B cell (primary cell): ENCODE measurements around the gene SCFD2. TPM values are rescaled to one million over a fixed set of nuclear protein-coding genes. Genes with fewer than 3 reads are reported as not detected.

Source experiments
- ATAC-seq: fragments of 200-7000 bp; cut with Tn5 transposase; one replicate; pipeline ENCODE4 v1.10.0; 2021; ENCODE audit warnings: low read depth, mild to moderate bottlenecking, moderate number of reproducible peaks, moderate library complexity
- CTCF ChIA-PET: fragments of 350-600 bp; sonication (Branson Sonifier 250); formaldehyde crosslinking; loops from one replicate; lab custom pipeline; 2021; ENCODE audit warnings: antibody characterized with exemption, inconsistent platforms; lab: Charles Lee
- POLR2A ChIA-PET: fragments of 350-600 bp; sonication (Branson Sonifier 250); formaldehyde crosslinking; loops from one replicate; lab custom pipeline; 2021; ENCODE audit warnings: antibody characterized with exemption; lab: Charles Lee
- DNase-seq: peaks from one replicate; pipeline ENCODE4 v3.0.0; 2013
- H2AFZ ChIP-seq: 2 replicates; pipeline ENCODE4 v1.6.1; 2012; ENCODE audit warnings: mild to moderate bottlenecking, low read depth, low read length; ENCODE audit not compliant: insufficient read depth, poor library complexity, severe bottlenecking
- H3K27ac ChIP-seq, 2 donors: 1 replicate in 1 of 2; 2 replicates in 1 of 2; pipeline ENCODE4 v1.5.1; 2012 to 2013; ENCODE audit warnings: low read length in 2 of 2, mild to moderate bottlenecking in 2 of 2, moderate library complexity in 1 of 2
- H3K27me3 ChIP-seq, 4 experiments: fragments of 200-600 bp in 1 of 4; sonication (generic) in 1 of 4; replicated peaks in 1 of 4; 1 replicate in 2 of 4; 2 replicates in 2 of 4; pipeline versions ENCODE4 v1.6.1 to v1.7.0; 2013 to 2016; ENCODE audit warnings: low read length in 3 of 4, mild to moderate bottlenecking in 2 of 4, mixed read lengths in 1 of 4, moderate library complexity in 1 of 4; ENCODE audit not compliant: insufficient read depth in 4 of 4, control insufficient read depth in 3 of 4; ENCODE audit errors: control extremely low read depth in 1 of 4
- H3K36me3 ChIP-seq, 2 experiments: replicated peaks in 1 of 2; 1 replicate in 1 of 2; 2 replicates in 1 of 2; pipeline versions ENCODE4 v1.6.1 to v1.7.1; 2013; ENCODE audit warnings: low read length in 1 of 2; ENCODE audit not compliant: insufficient read depth in 2 of 2, control insufficient read depth in 1 of 2; ENCODE audit errors: control extremely low read depth in 1 of 2, extremely low read depth in 1 of 2
- H3K4me1 ChIP-seq, 2 donors: fragments of 200-600 bp in 1 of 2; sonication (generic) in 1 of 2; 1 replicate in 1 of 2; 2 replicates in 1 of 2; pipeline versions ENCODE4 v1.5.1 to v1.6.1; 2013 to 2017; ENCODE audit warnings: low read length in 2 of 2; ENCODE audit not compliant: control insufficient read depth in 2 of 2, insufficient read depth in 2 of 2
- H3K4me2 ChIP-seq: replicated peaks from 2 replicates; pipeline ENCODE3; 2012; ENCODE audit warnings: mild to moderate bottlenecking, low read depth, low read length; ENCODE audit not compliant: poor library complexity, severe bottlenecking
- H3K4me3 ChIP-seq, 5 experiments: fragments of 200-600 bp in 1 of 5; sonication (generic) in 1 of 5; 1 replicate in 3 of 5; 2 replicates in 2 of 5; pipeline versions ENCODE4 v1.5.1 to v1.7.0; 2011 to 2016; ENCODE audit warnings: low read length in 4 of 5, mild to moderate bottlenecking in 4 of 5, low read depth in 2 of 5, control low read depth in 1 of 5, moderate library complexity in 1 of 5; ENCODE audit not compliant: insufficient read depth in 1 of 5; ENCODE audit errors: control extremely low read depth in 1 of 5, extremely low read depth in 1 of 5
- H3K79me2 ChIP-seq: fragments of 200-600 bp; sonication (generic); one replicate; pipeline ENCODE4 v1.6.0; 2016; ENCODE audit warnings: low read length; ENCODE audit not compliant: control insufficient read depth, insufficient read depth
- H3K9ac ChIP-seq: fragments of 200-600 bp; sonication (generic); 2 replicates; pipeline ENCODE4 v1.6.1; 2017; ENCODE audit warnings: mild to moderate bottlenecking, low read length, moderate library complexity
- H3K9me3 ChIP-seq, 3 donors: one replicate each; pipeline versions ENCODE4 v1.6.1 to v1.7.1; 2013; ENCODE audit warnings: low read length in 2 of 3; ENCODE audit not compliant: control insufficient read depth in 2 of 3, insufficient read depth in 1 of 3; ENCODE audit errors: control extremely low read depth in 1 of 3
- H4K20me1 ChIP-seq: 2 replicates; pipeline ENCODE4 v1.6.0; 2012; ENCODE audit warnings: mild to moderate bottlenecking, low read length; ENCODE audit not compliant: insufficient read depth, control insufficient read depth, poor library complexity, severe bottlenecking
- H3K27ac Mint-ChIP-seq: one replicate; pipeline ENCODE4 v1.8.0; 2021; ENCODE audit warnings: mixed read lengths
- H3K27me3 Mint-ChIP-seq: one replicate; pipeline ENCODE4 v1.8.0; 2021; ENCODE audit warnings: mixed read lengths
- H3K4me1 Mint-ChIP-seq: one replicate; pipeline ENCODE4 v1.8.0; 2021; ENCODE audit warnings: mixed read lengths
- H3K4me3 Mint-ChIP-seq: one replicate; pipeline ENCODE4 v1.8.0; 2021; ENCODE audit warnings: mixed read lengths
- H3K9me3 Mint-ChIP-seq: one replicate; pipeline ENCODE4 v1.8.0; 2022; ENCODE audit warnings: mixed read lengths; ENCODE audit not compliant: insufficient read depth
- CTCF ChIP-seq: fragments of 200-600 bp; IDR thresholded peaks from one replicate; pipeline ENCODE4 v1.8.0; 2022; ENCODE audit warnings: antibody characterized with exemption, mild to moderate bottlenecking
- EZH2 ChIP-seq: IDR thresholded peaks from 2 replicates; pipeline ENCODE4 v1.6.1; 2012; ENCODE audit warnings: borderline replicate concordance, low read depth, mild to moderate bottlenecking, moderate library complexity, low read length; ENCODE audit not compliant: insufficient read depth, poor library complexity, severe bottlenecking
- WGBS: methylation state at CpG from one replicate; pipeline ENCODE4 v1.1.5; 2013; ENCODE audit warnings: missing lambda C conversion rate; ENCODE audit not compliant: insufficient coverage; 5-methylcytosine and 5-hydroxymethylcytosine counted together
- intact Hi-C: fragments of 100-400 bp; cut with micrococcal nuclease; formaldehyde crosslinking; loops from one replicate; pipeline ENCODE4 v1.10.0; 2022
- polyA plus RNA-seq: library from polyadenylated mRNA; depleted of rRNA; stranded (reverse); fragments of >200 nt; gene quantifications from 2 replicates; pipeline ENCODE4 v1.2.3, GENCODE V29; 2012
- total RNA-seq, 2 donors: library from RNA; stranded (reverse); fragments of 120-200 nt in 1 of 2; gene quantifications; 1 replicate in 1 of 2; 2 replicates in 1 of 2; pipeline versions ENCODE4 v1.2.3 to v1.2.4, GENCODE V29; 2013 to 2022

SCFD2 gene
- total and polyA plus RNA-seq, 2 donors (not counting 1 experiment from before 2014, with no cell fraction given) = 12.8 to 20.4 TPM

- Histone ChIP-seq H4K20me1 (no peaks in the 10 kb centered on the region), H3K27me3 (no peaks in the 10 kb centered on the region), H3K36me3 (peaks cover 0 to 6% of the 10 kb centered on the region in 2 experiments), H3K4me3 (no peak overlapping the region), H3K9ac (no peak overlapping the region), H2AFZ (no peak overlapping the region), H3K4me2 (no peak overlapping the region), H3K79me2 (no peaks in the 10 kb centered on the region), H3K27ac (no peak overlapping the region), H3K9me3 (no peaks in the 10 kb centered on the region), H3K4me1 (no peaks in the 10 kb centered on the region)
- DNase-seq (no peak), ATAC-seq (no peak)
- no CpG with 5 or more reads among the region's 3 CpGs for WGBS
- Mint-ChIP-seq H3K4me1 (no peaks in the 10 kb centered on the region), H3K27ac (no peak overlapping the region), H3K4me3 (no peak overlapping the region), H3K27me3 (no peaks in the 10 kb centered on the region), H3K9me3 (no peaks in the 10 kb centered on the region)
- CTCF ChIA-PET = no interaction called here
- POLR2A ChIA-PET = no interaction called here
- intact Hi-C loops = no loop called here
- TF ChIP-seq EZH2 (no peak), CTCF (no peak)
These were observed 486.4 kb downstream of the SCFD2 start for GRCh38 chr4:52879471-52879870.

- no peaks in the 10 kb centered on the region for H3K27me3 ChIP-seq
- POLR2A ChIA-PET = no interaction called here
- H3K4me3 ChIP-seq = no peak overlapping the region
- no peaks in the 10 kb centered on the region for H3K9me3 Mint-ChIP-seq
- H3K4me3 Mint-ChIP-seq = no peak overlapping the region
- no peaks in the 10 kb centered on the region for H3K27me3 Mint-ChIP-seq
- no peak overlapping the region for H3K4me2 ChIP-seq
- CTCF ChIA-PET = no interaction called here
- H3K9me3 ChIP-seq = no peaks in the 10 kb centered on the region
- no peak overlapping the region for H3K27ac ChIP-seq
- WGBS = 96% methylated on average over 3 of the region's 6 CpGs
- ATAC-seq (no peak), DNase-seq (no peak)
- no peak overlapping the region for H3K27ac Mint-ChIP-seq
- TF ChIP-seq EZH2 (no peak), CTCF (no peak)
- intact Hi-C loops = no loop called here
- H4K20me1 ChIP-seq = no peaks in the 10 kb centered on the region
- H2AFZ ChIP-seq = no peak overlapping the region
- no peaks in the 10 kb centered on the region for H3K79me2 ChIP-seq
- no peaks in the 10 kb centered on the region for H3K4me1 Mint-ChIP-seq
- no peak overlapping the region for H3K9ac ChIP-seq
- H3K36me3 ChIP-seq = no peaks in the 10 kb centered on the region
- H3K4me1 ChIP-seq = no peaks in the 10 kb centered on the region
These were observed 488.2 kb downstream of the SCFD2 start for GRCh38 chr4:52877694-52878093.
